ENCODE measurements around the gene MYADM. TPM values are rescaled to one million over a fixed set of nuclear protein-coding genes. Genes with fewer than 3 reads are reported as not detected.
"Not testable (repeated sequence)": the region's sequence is repeated elsewhere in the genome, so short reads cannot be mapped to it uniquely, and the experiment has no call there.

MYADM gene
- polyA plus RNA-seq, 1 donor from 2014 or later = 47.0 TPM

GRCh38 chr19:53853707-53854106 is 14.0 kb upstream of the MYADM start:
- peaks cover 12 to 15% (median 13%) of the 10 kb centered on the region in 3 donors for H3K4me1 Mint-ChIP-seq
- peak overlapping the region in 1 of 4 donors; percentile 32 for H3K4me3 Mint-ChIP-seq
- no peaks in the 10 kb centered on the region for H3K36me3 Mint-ChIP-seq
- peaks cover 0 to 4% (median 0%) of the 10 kb centered on the region in 3 donors for H3K9me3 Mint-ChIP-seq
- H3K27me3 Mint-ChIP-seq = peaks cover 27% of the 10 kb centered on the region
- no peak overlapping the region for H3K27ac Mint-ChIP-seq

GRCh38 chr19:53864308-53864836 is 3.3 kb upstream of the MYADM start:
- Mint-ChIP-seq H3K9me3 (no peaks in the 10 kb centered on the region), H3K4me3 (peak overlapping the region in 1 of 4 donors; percentile 24), H3K27ac (peak overlapping the region in 2 of 3 donors; percentile 31 to 98), H3K4me1 (peaks cover 3 to 12% (median 6%) of the 10 kb centered on the region in 3 donors), H3K36me3 (peaks cover 2% of the 10 kb centered on the region), H3K27me3 (peaks cover 4% of the 10 kb centered on the region)

GRCh38 chr19:53865523-53865917 is 2.2 kb upstream of the MYADM start:
- H3K27me3 Mint-ChIP-seq = peaks cover 4% of the 10 kb centered on the region
- H3K27ac Mint-ChIP-seq = peak overlapping the region in 2 of 3 donors; percentile 98 to 100

GRCh38 chr19:53865918-53866864 is 1.5 kb upstream of the MYADM start:
- Mint-ChIP-seq H3K27me3 (peaks cover 4% of the 10 kb centered on the region), H3K36me3 (no peaks in the 10 kb centered on the region)

More at GRCh38 chr19:53865523-53865917, 2.2 kb upstream of the MYADM start:
- H3K9me3 Mint-ChIP-seq = no peaks in the 10 kb centered on the region
- H3K4me1 Mint-ChIP-seq = peaks cover 3 to 13% (median 8%) of the 10 kb centered on the region in 3 donors
- no peaks in the 10 kb centered on the region for H3K36me3 Mint-ChIP-seq
- peak overlapping the region in 3 of 4 donors; percentile 12 to 86 (median 77) for H3K4me3 Mint-ChIP-seq

GRCh38 chr19:53866865-53867224 is 838 bp upstream of the MYADM start:
- Mint-ChIP-seq H3K4me3 (peak overlapping the region; percentile 86 to 98 (median 91)), H3K4me1 (peaks cover 13 to 22% (median 20%) of the 10 kb centered on the region in 3 donors), H3K9me3 (no peaks in the 10 kb centered on the region), H3K36me3 (peaks cover 2% of the 10 kb centered on the region), H3K27me3 (peaks cover 4% of the 10 kb centered on the region), H3K27ac (peak overlapping the region; percentile 96 to 100 (median 98))

More at GRCh38 chr19:53865918-53866864, 1.5 kb upstream of the MYADM start:
- Mint-ChIP-seq H3K9me3 (no peaks in the 10 kb centered on the region), H3K4me1 (peaks cover 8 to 17% (median 14%) of the 10 kb centered on the region in 3 donors), H3K27ac (peak overlapping the region; percentile 96 to 100 (median 98)), H3K4me3 (peak overlapping the region; percentile 86 to 98 (median 91))

GRCh38 chr19:53868091-53868891 is 608 bp downstream of the MYADM start:
- H3K4me1 Mint-ChIP-seq = peaks cover 13 to 26% (median 25%) of the 10 kb centered on the region in 3 donors
- H3K27me3 Mint-ChIP-seq = peaks cover 1% of the 10 kb centered on the region
- peaks cover 6% of the 10 kb centered on the region for H3K36me3 Mint-ChIP-seq
- H3K9me3 Mint-ChIP-seq = no peaks in the 10 kb centered on the region
- peak overlapping the region; percentile 93 to 100 (median 98) for H3K27ac Mint-ChIP-seq
- H3K4me3 Mint-ChIP-seq = peak overlapping the region; percentile 86 to 98 (median 92)

GRCh38 chr19:53868892-53869804 is 1.5 kb downstream of the MYADM start:
- H3K4me3 Mint-ChIP-seq = peak overlapping the region; percentile 86 to 98 (median 92)
- H3K27me3 Mint-ChIP-seq = peaks cover 1% of the 10 kb centered on the region
- peak overlapping the region; percentile 89 to 100 (median 98) for H3K27ac Mint-ChIP-seq
- peaks cover 18 to 35% (median 29%) of the 10 kb centered on the region in 3 donors for H3K4me1 Mint-ChIP-seq
- peaks cover 0 to 4% (median 0%) of the 10 kb centered on the region in 3 donors for H3K9me3 Mint-ChIP-seq
- H3K36me3 Mint-ChIP-seq = peaks cover 14% of the 10 kb centered on the region

- Mint-ChIP-seq H3K4me3 (peak overlapping the region; percentile 83 to 98 (median 90)), H3K4me1 (peaks cover 22 to 43% (median 34%) of the 10 kb centered on the region in 3 donors), H3K36me3 (peaks cover 18% of the 10 kb centered on the region), H3K27ac (peak overlapping the region; percentile 92 to 100 (median 98))
- not testable (repeated sequence) for H3K27me3 Mint-ChIP-seq, H3K9me3 Mint-ChIP-seq
Observed at GRCh38 chr19:53869805-53870484, 2.3 kb downstream of the MYADM start.

GRCh38 chr19:53870485-53870844 is 2.8 kb downstream of the MYADM start:
- Mint-ChIP-seq H3K27ac (peak overlapping the region; percentile 92), H3K36me3 (peaks cover 18% of the 10 kb centered on the region), H3K27me3 (peaks cover 1% of the 10 kb centered on the region), H3K4me1 (peaks cover 22 to 43% (median 34%) of the 10 kb centered on the region in 3 donors), H3K9me3 (peaks cover 0 to 4% (median 3%) of the 10 kb centered on the region in 3 donors), H3K4me3 (peak overlapping the region; percentile 68 to 89 (median 88))

GRCh38 chr19:53871454-53871853 is 3.8 kb downstream of the MYADM start:
- Mint-ChIP-seq H3K4me3 (peak overlapping the region; percentile 22 to 88 (median 84)), H3K27me3 (peaks cover 1% of the 10 kb centered on the region), H3K36me3 (peaks cover 22% of the 10 kb centered on the region), H3K27ac (peak overlapping the region; percentile 92), H3K9me3 (peaks cover 0 to 4% (median 3%) of the 10 kb centered on the region in 3 donors), H3K4me1 (peaks cover 22 to 43% (median 29%) of the 10 kb centered on the region in 3 donors)

GRCh38 chr19:53872762-53873161 is 5.1 kb downstream of the MYADM start:
- peaks cover 27 to 47% (median 28%) of the 10 kb centered on the region in 3 donors for H3K4me1 Mint-ChIP-seq
- peaks cover 0 to 4% (median 3%) of the 10 kb centered on the region in 3 donors for H3K9me3 Mint-ChIP-seq
- H3K36me3 Mint-ChIP-seq = peaks cover 22% of the 10 kb centered on the region
- H3K4me3 Mint-ChIP-seq = peak overlapping the region in 3 of 4 donors; percentile 12 to 63 (median 55)
- H3K27ac Mint-ChIP-seq = peak overlapping the region in 2 of 3 donors; percentile 57 to 92
- peaks cover 1% of the 10 kb centered on the region for H3K27me3 Mint-ChIP-seq

GRCh38 chr19:53873773-53874605 is 6.3 kb downstream of the MYADM start:
- H3K4me1 Mint-ChIP-seq = peaks cover 26 to 47% (median 30%) of the 10 kb centered on the region in 3 donors
- H3K9me3 Mint-ChIP-seq = peaks cover 0 to 7% (median 4%) of the 10 kb centered on the region in 3 donors
- H3K27me3 Mint-ChIP-seq = no peaks in the 10 kb centered on the region
- peak overlapping the region in 3 of 4 donors; percentile 44 to 87 (median 83) for H3K4me3 Mint-ChIP-seq
- peaks cover 22% of the 10 kb centered on the region for H3K36me3 Mint-ChIP-seq
- peak overlapping the region; percentile 75 to 92 (median 87) for H3K27ac Mint-ChIP-seq

Measured in IgD-negative memory B cell (primary cell).